HG03520 (cell line): ENCODE results near the gene LRRC27.

ENCODE experiments used
- ATAC-seq: cut with Tn5 transposase; IDR thresholded peaks from one replicate; pipeline ENCODE4 v1.9.1; 2021; ENCODE audit warnings: mild to moderate bottlenecking, moderate library complexity; ENCODE audit not compliant: unreplicated experiment

The LRRC27 gene

GRCh38 chr10:132300582-132300981, 31.4 kb upstream of the LRRC27 start:
- ATAC-seq, result no peak

- ATAC-seq, result no peak
Measured at GRCh38 chr10:132301371-132302330, 30.3 kb upstream of the LRRC27 start.

GRCh38 chr10:132302421-132303310, 29.3 kb upstream of the LRRC27 start:
- no peak for ATAC-seq

GRCh38 chr10:132303361-132304115, 28.5 kb upstream of the LRRC27 start:
- no peak for ATAC-seq

- no peak for ATAC-seq
Measured at GRCh38 chr10:132304756-132305509, 27.1 kb upstream of the LRRC27 start.

- ATAC-seq, result no peak
Measured at GRCh38 chr10:132305654-132306342, 26.2 kb upstream of the LRRC27 start.

GRCh38 chr10:132306343-132306685, 25.7 kb upstream of the LRRC27 start:
- no peak for ATAC-seq

GRCh38 chr10:132306864-132307751, 24.9 kb upstream of the LRRC27 start:
- peak; percentile 21 for ATAC-seq

- ATAC-seq, result peak; percentile 67
Measured at GRCh38 chr10:132307823-132308586, 24.0 kb upstream of the LRRC27 start, which contains the start of gene STK32C. TSS of gene STK32C (minus strand) at chr10:132307950. CDS start at chr10:132307833, 117 bp downstream.

GRCh38 chr10:132308587-132309470, 23.2 kb upstream of the LRRC27 start:
- ATAC-seq, result no peak

- ATAC-seq, result no peak
Measured at GRCh38 chr10:132309471-132309865, 22.5 kb upstream of the LRRC27 start.

- no peak for ATAC-seq
Measured at GRCh38 chr10:132309879-132310591, 22.0 kb upstream of the LRRC27 start.

GRCh38 chr10:132310701-132311337, 21.2 kb upstream of the LRRC27 start:
- ATAC-seq, result no peak

- no peak for ATAC-seq
Measured at GRCh38 chr10:132311338-132311939, 20.6 kb upstream of the LRRC27 start.

GRCh38 chr10:132313305-132313704, 18.7 kb upstream of the LRRC27 start:
- no peak for ATAC-seq
